Iris pigment epithelial cell (primary cell): ENCODE data around the gene ORAI1.
"Not testable (repeated sequence)": the region's sequence is repeated elsewhere in the genome, so short reads cannot be mapped to it uniquely, and the experiment has no call there.

Experiments used
- DNase-seq: peaks from one replicate; pipeline ENCODE4 v3.0.0-alpha.2; 2011; ENCODE audit warnings: low read depth

The ORAI1 gene

GRCh38 chr12:121626087-121626852 is at the start of gene ORAI1:
TSS of gene ORAI1 (plus strand) at chr12:121626530.
- DNase-seq, result peak; percentile 94

GRCh38 chr12:121576851-121577391 is 49.4 kb upstream of the ORAI1 start:
- peak; percentile 66 for DNase-seq

DNA sequence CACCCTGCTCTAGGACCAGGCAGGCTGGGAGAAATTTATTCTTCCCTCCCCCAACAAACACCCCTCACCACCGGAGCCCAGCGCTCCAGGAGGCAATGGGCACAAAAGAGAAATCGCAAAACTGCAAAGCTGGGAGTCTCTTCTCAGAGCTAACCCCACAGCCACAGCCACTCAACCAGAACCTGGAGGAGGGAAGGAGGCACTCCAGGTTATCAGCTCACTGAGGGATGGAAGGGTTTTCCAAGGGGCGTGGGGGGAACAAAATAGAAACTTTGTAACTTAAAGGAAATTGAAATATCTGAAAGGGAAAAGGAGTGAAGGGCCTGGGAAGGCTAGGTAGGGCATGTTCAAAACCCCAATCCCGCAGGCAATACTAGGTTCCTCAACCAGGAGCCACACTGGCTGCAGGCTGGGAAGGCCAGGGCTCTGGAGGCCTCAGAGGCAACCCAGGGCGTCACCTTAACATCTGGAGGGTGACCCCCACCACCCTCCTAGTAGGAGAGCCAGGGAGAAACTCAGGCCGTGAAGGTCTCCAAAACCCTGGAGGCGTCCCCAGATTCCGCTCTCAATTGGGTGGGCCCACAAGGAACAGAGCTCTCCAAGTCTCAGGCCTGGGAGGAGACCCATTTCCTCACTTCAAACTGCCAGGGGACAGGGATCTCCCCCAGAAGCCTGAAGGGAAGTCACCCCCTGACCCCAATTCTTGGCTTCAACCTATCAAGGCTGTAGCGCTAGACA is 48.7 kb upstream of the ORAI1 start:
- DNase-seq, result no peak

DNA sequence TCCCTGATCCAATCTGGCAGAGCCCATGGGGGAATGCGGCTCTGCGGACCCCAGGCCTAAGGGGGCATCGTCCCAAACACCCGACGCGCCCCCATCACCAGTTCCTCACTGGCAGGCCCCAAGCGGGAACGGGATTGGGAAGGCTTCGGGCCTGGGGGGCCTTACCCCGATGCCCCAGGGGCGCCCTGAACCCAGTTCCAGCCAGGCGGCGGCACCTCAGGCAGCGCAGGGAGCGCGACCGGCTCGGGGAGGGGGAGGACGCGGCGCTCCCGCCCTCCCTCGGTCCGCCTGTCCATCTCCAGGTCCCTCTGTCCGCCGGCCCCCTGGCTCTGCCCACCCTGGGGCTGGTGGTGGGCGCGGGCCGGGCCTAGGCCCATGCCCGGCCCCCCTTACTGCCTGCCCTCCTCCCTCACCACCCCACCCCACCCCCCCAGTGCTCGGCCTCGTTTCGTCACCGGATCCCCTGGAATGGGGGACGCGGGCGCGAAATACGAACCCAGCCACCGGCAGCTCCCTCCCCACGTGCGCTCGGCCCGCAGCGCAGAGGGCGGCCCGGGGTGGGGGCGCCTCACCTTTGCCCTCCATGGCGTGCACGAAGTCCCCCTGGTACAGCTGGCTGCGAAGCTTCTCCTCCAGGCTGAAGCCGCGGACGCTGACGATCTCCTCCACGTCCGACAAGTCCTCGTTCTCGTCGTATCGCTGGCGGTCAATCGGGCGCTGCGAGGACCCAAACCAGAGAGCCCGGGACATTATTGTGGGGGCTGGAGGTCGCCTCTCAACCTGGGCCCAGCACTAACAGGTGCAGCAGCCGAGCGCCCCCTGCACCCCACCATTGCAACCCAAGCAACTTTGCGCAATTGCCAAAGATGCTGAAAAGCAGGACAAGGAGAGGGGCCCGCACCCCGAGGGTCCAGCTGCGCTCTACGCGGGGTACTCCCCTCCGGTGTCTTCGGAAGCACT is 47.8 kb upstream of the ORAI1 start:
- DNase-seq, result peak; percentile 31

- peak; percentile 22 for DNase-seq
Measured at GRCh38 chr12:121579190-121579791, 47.0 kb upstream of the ORAI1 start.

- DNase-seq, result peak; percentile 58
Measured at GRCh38 chr12:121579981-121580868, 46.1 kb upstream of the ORAI1 start.

GRCh38 chr12:121580959-121581685 is 45.2 kb upstream of the ORAI1 start, which contains the start of gene KDM2B:
TSS of gene KDM2B (minus strand) at chr12:121581023. CDS start at chr12:121580911, 112 bp downstream.
- peak; percentile 74 for DNase-seq

DNA sequence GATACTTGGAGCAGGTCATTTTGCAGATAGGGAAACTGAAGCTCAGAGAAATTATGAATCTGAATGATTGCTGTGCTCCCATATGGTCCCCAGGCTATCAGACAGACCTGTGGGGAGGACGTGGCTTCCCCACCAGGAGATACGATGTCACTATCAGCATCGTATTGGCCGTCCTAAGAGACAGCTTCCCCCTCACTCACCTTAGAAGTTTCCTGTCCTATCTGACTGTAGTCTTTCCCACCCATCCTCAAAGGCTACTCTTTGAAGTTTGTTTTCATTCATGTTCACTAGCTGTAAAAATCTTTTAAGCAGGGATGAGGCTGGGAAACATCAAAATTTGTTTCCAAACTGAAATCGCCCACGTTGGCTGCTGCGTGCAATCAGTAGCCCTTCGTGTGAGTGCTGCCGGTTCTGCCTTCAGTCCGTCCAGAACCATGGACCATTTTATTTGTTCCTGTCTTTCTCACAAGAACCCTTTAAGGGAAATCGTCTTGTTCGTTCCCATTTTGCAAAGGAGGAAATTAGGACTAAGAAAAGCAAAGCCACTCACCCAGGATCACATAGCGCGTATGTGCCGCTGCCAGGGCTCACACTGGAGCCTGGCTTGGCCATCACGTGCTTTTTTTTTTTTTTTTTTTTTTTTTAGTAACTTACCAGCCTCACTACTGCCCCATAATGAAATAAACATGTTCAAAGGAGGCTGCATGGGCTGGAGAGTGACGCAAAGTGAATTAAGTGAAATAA is 44.5 kb upstream of the ORAI1 start:
- DNase-seq, result peak; percentile 14

- no peak for DNase-seq
Measured at GRCh38 chr12:121582583-121583333, 43.6 kb upstream of the ORAI1 start.

DNA sequence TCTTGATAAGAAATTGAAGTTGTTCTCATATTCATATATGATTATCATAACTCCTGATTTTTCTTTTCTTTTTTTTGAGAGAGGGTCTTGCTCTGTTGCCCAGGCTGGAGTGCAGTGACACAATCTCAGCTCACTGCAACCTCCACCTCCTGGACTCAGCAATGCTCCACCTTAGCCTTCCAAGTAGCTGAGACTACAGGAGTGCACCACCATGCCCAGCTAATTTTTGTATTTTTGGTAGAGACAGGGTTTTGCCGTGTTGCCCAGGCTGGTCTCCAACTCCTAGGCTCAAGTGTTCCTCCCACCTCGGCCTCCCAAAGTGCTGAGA is 43.0 kb upstream of the ORAI1 start:
- DNase-seq, result not testable (repeated sequence)

GRCh38 chr12:121584885-121585284 is 41.4 kb upstream of the ORAI1 start:
- DNase-seq, result not testable (repeated sequence)

- peak; percentile 61 for DNase-seq
Measured at GRCh38 chr12:121590476-121591143, 35.7 kb upstream of the ORAI1 start.

- no peak for DNase-seq
Measured at GRCh38 chr12:121592320-121592719, 34.0 kb upstream of the ORAI1 start.

DNA sequence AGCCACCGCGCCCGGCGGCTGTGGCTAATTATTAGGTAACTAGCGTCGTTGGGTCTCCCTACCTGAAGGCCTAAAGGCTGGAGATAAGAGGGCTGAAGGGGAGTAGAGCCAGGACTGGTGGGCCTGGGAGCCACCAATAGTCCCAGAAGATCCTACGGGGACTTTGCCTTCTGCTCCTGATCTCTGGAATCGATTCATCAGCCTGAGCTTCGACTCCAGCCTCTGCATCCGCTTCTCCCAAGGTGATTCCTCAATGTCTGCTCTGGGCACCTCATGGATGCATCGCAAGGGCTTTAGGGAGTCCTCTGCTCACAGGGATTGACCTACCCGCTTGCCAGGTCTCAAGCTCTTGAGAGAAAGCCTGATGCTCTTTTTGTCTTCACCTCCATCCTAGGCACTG is 30.8 kb upstream of the ORAI1 start:
- DNase-seq, result no peak

DNA sequence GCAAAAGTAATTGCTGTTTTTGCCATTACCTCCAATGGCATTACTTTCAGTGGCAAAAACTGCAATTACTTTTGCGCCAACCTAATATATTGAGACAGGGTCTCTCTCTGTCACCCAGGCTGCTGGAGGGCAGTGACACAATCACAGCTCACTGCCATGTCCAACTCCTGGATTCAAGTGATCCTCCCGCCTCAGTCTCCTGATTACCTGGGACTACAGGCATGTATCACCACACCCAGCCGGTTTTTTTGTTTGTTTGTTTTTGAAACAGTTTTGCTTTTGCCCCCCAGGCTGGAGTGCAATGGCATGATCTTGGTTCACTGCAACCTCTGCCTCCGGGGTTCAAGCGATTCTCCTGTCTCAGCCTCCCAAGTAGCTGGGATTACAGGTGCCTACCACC is 29.8 kb upstream of the ORAI1 start:
- no peak for DNase-seq

DNA sequence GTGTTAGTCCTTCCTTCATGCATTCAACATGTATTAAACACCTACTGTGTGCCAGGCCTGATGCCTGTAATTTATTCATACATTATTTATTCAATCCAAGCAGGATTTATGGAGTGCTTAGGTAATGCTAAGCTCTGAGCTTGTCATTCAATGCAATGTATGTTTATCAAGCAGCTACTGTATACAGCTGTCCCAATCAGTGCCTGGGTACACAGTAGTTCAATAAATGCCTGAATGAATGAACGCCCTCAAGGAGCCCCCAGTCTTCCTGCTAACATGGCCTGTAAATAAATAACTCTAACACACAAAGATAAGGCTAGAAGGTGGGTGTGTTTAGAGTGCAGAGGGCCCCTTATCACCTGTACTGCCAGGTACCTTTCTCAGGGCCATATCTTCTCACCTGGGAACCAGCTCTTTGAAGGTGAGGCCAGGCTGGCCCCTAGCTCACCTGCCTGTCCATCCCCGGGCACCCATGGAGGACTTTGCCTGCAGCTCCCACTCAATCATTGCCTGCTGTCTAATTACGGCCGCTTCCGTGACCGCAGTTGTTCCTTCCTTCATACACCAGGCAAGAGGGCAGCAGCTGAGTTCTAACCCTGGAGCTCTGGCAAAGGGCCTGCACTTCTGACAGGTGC is 25.5 kb upstream of the ORAI1 start:
- no peak for DNase-seq

DNA sequence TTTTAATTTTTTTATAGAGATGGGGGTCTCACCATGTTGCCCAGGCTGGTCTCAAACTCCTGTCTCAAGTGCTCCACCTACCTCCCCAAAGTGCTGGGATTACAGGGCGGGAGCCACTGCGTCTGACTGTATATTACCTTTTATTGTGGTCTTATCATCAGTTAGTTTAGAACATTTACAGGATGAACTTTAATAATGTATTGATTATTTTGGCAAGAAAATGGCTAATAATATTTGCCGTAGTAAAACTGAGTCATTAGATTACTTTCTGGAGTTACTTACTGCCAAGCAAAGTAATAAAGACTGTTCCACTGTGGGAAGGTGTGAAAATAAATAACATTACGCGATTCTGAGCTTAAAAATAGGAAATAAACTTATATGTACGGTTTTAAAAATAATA is 23.6 kb upstream of the ORAI1 start:
- no peak for DNase-seq
